ENCODE measurements around the gene SEMA3F.

The SEMA3F gene

DNA sequence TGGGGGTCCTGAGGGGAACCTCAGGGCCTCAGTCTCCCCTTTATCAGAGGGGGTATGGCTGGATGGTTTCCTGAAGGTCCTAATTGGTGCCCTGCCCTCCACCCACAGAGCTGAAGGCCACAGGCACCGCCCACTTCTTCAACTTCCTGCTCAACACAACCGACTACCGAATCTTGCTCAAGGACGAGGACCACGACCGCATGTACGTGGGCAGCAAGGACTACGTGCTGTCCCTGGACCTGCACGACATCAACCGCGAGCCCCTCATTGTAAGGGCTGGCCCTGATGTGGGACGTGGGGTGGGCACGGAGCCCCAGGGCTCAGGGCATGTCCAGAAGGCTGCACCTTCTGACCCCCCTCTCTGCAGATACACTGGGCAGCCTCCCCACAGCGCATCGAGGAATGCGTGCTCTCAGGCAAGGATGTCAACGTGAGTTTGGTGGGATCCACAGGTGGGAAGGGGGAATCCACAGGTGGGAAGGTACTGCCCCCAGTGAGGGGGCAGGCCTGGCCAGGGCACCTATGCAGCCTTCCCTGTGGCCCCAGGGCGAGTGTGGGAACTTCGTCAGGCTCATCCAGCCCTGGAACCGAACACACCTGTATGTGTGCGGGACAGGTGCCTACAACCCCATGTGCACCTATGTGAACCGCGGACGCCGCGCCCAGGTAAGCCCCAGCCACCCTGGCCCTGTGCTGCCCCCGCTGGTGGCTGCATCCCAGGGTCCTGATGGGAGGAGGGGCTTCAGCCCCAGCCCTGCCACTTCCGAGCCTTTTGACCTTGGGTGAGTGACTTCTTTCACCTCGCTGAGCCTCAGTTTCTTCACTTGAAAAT lies 18.8 kb downstream of the SEMA3F start:
- no peak for DNase-seq

DNA sequence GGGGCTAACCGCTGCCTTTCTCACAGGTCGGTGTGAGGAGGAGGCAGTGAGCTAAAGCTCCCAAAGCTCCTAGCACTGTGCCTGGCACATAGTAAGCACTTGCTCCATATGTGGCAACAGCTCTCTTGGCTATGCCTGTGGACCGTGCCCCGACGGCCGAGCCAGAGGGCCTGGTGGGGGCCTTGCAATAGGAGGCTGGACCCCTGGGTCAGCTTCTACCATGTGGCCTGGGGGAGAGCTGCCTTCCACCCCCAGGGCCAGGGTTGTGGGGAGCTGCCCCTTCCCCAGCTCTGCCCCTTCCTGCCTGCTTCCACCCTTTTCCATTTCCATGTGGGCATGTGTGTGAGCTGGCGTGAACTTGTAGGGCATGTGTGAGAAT lies 19.4 kb downstream of the SEMA3F start:
- no peak for DNase-seq

- DNase-seq, result no peak
These were observed 19.9 kb downstream of the SEMA3F start for GRCh38 chr3:50174947-50175524.

GRCh38 chr3:50177346-50177745 lies 22.2 kb downstream of the SEMA3F start:
- DNase-seq, result no peak

DNA sequence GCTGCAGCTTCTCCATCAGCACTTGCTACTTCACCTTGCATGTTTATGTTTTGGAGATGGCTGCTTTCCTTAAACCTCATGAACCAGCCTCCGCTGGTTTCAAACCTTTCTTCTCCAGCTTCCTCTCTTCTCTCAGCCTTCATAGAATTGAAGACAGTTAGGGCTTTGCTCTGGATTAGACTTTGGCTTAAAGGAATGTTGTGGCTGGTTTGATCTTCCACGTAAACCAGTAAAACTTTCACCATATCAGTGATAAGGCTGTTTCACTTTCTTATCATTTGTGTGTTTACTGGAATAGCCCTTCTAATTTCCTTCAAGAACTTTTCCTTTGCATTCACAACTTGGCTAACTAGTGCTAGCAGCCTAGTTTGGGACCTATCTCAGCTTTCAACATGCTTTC lies 24.6 kb downstream of the SEMA3F start:
- no peak for DNase-seq

DNA sequence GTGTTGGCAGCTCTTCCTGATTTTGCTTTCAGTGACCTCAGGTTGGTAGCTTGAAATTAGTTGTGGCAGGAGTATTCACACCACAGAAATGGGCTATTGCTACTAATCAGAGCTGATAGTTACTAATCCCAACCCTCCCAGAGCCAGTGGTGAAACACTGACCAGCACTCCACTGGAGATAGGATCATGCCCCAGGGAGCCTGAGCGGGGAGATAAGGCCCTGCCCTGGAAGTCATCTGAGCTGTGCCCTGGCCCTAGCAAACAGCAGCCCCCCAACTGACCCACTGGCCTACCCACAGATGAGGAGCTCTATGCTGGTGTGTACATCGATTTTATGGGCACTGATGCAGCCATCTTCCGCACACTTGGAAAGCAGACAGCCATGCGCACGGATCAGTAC lies 26.9 kb downstream of the SEMA3F start:
- no peak for DNase-seq

- DNase-seq, result no peak
These were observed 27.5 kb downstream of the SEMA3F start for GRCh38 chr3:50182533-50183099.

DNA sequence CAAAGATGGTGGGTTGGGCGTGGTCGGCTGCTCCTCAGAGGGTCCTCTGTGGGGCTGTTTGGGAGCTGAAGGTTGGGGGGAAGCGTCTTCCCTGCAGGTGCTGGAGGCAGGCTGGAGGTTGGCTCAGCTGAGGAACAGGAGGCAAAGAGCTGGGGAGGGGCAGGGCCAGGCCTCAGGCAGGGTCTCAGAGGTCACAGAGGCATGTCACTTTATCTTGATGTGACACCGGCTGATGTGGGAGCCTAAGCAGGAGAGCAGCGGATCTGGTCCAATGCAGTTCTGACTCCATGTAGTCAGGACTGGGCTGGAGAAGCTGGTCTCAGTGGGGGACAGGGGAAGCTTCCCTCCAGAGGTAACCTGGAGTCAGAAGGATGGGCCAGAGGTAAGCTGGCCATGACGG lies 28.6 kb downstream of the SEMA3F start:
- no peak for DNase-seq

GRCh38 chr3:50184242-50184978 lies 29.3 kb downstream of the SEMA3F start:
- DNase-seq, result peak; percentile 10

DNA sequence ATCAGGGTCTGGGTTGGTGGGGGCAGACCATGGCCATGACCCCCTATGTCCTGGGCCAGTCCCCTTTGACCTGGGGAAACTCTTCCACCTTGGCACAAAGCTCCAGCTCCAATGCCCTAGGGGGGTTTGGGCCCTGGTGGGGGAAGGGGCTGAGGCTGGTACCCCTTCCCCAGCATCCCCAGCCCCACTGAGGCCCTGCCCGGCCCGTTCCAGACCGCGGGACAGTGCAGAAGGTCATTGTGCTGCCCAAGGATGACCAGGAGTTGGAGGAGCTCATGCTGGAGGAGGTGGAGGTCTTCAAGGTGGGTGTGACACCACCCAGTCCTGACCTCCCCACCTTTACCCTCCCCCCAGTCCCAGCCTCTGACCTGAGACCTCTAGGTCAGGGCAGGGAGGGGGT lies 30.1 kb downstream of the SEMA3F start:
- no peak for DNase-seq

DNA sequence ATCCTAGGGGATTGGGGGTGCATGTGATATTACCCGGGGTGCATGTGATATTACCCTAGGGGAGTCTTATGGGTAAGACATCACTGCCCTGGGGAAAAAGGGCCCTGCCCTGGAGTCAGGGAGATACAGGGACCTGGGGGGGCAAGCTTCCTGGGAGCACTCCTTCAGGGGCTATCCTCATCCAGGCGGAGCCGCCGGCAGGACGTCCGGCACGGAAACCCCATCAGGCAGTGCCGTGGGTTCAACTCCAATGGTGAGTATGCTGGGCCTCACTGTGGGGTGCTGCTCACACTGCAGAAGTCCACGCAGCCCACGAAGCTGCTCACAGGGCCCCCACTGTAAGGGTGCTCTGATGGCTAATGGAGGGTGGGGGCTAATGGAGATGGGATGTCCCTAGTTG lies 31.0 kb downstream of the SEMA3F start:
- DNase-seq, result no peak

DNA sequence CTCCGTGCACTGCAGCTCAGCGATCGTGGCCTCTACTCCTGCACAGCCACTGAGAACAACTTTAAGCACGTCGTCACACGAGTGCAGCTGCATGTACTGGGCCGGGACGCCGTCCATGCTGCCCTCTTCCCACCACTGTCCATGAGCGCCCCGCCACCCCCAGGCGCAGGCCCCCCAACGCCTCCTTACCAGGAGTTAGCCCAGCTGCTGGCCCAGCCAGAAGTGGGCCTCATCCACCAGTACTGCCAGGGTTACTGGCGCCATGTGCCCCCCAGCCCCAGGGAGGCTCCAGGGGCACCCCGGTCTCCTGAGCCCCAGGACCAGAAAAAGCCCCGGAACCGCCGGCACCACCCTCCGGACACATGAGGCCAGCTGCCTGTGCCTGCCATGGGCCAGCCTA lies 32.6 kb downstream of the SEMA3F start:
- no peak for DNase-seq

DNA sequence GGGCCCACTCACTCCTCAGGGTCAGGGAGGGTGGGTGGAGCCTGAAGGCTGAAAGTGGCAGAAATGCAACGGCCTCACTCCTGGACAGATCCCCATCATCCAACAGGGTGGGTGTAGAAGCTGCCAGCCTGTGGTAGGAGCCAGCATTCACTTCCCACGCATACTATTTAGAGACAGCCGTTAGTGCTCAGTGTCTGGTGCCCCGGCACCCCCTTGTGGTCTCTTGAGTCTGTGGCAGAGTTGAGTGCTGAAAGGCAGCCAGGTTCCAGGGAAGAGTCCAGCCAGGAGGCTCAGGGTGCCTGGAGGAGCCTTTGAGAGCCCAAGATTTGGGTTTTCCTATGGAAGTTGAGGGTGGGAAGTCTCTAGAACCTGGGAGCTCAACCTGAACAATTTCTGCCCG lies 34.1 kb downstream of the SEMA3F start:
- DNase-seq, result peak; percentile 72

DNA sequence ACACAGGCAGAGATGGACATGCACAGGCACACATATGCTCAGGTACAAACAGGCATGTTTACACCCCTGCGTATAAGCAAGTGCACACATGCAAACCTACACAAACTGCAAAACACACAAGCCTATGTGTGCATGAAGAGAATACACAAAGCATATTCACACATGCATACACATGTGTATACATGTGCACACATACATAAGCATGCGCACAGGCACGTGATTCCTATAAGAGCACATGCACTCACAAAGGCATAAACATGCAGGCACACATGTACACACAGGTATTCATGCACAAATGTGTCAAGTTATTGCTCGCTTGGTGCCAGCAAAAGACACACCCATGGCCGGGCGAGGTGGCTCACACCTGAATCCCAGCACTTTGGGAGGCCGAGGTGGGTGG lies 34.9 kb downstream of the SEMA3F start:
- peak; percentile 21 for DNase-seq

DNA sequence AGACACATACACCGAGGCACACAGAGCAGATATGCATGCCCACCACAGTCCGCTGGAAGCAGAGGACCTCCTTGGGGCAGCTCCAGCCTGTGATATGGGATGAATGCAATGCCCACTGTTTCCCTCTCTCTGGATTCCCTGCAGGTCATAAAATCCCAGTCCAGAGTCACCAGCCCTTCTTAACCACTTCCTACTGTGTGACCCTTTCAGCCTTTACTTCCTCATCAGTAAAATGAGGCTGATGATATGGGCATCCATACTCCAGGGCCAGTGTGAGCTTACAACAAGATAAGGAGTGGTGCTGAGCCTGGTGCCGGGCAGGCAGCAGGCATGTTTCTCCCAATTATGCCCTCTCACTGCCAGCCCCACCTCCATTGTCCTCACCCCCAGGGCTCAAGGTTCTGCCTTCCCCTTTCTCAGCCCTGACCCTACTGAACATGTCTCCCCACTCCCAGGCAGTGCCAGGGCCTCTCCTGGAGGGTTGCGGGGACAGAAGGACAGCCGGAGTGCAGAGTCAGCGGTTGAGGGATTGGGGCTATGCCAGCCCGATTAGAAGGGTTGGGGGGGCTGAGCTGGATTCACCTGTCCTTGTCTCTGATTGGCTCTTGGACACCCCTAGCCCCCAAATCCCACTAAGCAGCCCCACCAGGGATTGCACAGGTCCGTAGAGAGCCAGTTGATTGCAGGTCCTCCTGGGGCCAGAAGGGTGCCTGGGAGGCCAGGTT lies 36.0 kb downstream of the SEMA3F start, which contains the start of gene GNAT1:
Gene GNAT1, plus strand, starts transcription at position 675 of the 725 bp plus-strand sequence. CDS start 116 bp downstream, outside the sequence.
- peak; percentile 27 for DNase-seq

GRCh38 chr3:50192124-50192523 lies 37.0 kb downstream of the SEMA3F start:
- DNase-seq, result peak; percentile 8

DNA sequence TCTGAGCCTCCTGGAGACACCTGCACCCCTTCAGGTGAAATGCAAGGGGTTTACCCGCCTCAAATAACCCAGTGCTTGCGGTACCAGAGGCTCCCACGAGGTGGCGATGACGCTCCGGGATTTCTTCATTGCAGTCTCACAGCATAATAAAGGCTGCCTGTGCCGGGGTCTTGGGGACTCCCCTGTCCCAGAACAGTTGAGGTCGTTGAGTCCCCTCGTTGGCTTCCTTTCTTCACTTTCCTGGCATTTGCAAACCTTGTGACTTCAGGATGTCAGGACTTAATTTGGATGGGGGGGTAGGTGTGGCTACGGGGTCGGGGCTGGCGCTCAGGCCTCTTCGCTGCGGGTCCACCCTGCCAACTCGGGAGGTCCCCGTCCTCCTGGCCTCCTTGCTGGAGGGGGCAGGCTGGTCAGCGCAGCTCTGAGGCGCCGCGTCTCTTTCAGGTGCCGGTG lies 37.6 kb downstream of the SEMA3F start:
- DNase-seq, result peak; percentile 59

DNA sequence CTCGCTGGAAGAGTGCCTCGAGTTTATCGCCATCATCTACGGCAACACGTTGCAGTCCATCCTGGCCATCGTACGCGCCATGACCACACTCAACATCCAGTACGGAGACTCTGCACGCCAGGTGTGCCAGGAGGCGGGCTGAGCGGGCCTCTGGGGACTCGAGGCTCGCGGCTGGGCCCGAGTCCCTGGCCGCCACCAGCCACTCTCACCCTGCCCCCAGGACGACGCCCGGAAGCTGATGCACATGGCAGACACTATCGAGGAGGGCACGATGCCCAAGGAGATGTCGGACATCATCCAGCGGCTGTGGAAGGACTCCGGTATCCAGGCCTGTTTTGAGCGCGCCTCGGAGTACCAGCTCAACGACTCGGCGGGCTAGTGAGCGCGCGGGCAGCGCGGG lies 38.2 kb downstream of the SEMA3F start:
- DNase-seq, result no peak

GRCh38 chr3:50193746-50194127 lies 38.6 kb downstream of the SEMA3F start:
- DNase-seq, result no peak

DNA sequence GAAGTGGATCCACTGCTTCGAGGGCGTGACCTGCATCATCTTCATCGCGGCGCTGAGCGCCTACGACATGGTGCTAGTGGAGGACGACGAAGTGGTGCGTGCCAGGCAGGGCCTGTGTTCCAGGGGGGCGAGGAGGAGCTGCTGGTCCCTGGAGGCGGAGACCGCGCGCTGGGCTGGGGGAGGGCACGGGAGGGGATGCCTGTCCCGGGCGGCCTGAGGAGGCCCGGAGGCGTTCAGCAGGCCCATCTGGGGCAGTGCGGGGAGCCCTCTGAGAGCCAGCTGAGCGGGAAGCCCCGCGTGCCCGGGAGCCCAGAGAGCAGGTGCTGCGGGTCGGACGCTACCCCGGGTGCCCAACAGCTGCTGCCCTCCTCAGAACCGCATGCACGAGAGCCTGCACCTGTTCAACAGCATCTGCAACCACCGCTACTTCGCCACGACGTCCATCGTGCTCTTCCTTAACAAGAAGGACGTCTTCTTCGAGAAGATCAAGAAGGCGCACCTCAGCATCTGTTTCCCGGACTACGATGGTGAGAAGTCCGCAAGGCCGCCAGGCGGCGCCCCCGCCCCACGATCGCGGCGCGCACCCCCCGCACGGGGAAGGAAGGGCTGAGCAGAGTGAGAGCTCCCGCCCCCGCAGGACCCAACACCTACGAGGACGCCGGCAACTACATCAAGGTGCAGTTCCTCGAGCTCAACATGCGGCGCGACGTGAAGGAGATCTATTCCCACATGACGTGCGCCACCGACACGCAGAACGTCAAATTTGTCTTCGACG lies 39.2 kb downstream of the SEMA3F start:
- no peak for DNase-seq

DNA sequence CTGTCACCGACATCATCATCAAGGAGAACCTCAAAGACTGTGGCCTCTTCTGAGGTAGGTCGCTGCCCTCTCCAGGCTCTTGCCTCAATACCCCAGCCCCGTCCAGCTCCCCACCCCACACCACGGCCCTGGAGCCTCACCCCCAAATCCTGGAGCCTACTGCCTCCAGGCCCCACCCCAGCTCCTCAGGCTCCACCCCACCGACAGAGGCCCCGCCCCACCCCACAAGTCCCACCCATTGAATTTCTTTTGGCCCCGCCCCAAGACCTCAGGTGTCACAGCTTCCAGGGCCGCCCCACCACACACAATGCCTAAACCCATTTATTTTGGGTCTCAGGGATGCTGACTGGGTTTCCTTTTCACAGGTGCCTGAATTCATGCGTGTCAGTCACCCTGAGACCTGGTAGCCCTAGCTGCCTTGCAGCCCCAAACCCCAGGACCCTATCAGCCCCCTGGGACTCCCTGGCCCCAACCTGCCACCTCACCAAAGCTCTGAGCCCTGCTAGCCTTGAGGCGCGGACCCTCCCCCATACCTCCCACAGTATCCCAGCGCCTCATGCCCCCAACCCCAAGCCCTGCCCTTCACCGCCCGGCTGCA lies 39.9 kb downstream of the SEMA3F start:
- peak; percentile 33 for DNase-seq

Data from DMS53 (cell line).